Activated CD4-positive, alpha-beta T cell treated with anti-CD3 and anti-CD28 coated beads, Interleukin-2, amount 10 ng/mL, durations not matched to agents 24 days and 14 days (primary cell): ENCODE results near the gene MCF2L. TPM values are rescaled to one million over a fixed set of nuclear protein-coding genes. Genes with fewer than 3 reads are reported as not detected.
"Not testable (repeated sequence)": the region's sequence is repeated elsewhere in the genome, so short reads cannot be mapped to it uniquely, and the experiment has no call there.

Source experiments
- DNase-seq: peaks from one replicate; pipeline ENCODE4 v3.0.0; 2022
- H3K27ac Mint-ChIP-seq: one replicate; pipeline ENCODE4 v1.8.0; 2022; ENCODE audit warnings: mild to moderate bottlenecking, mixed read lengths
- H3K27me3 Mint-ChIP-seq: one replicate; pipeline ENCODE4 v1.8.0; 2022; ENCODE audit warnings: mixed read lengths
- H3K36me3 Mint-ChIP-seq: one replicate; pipeline ENCODE4 v1.8.0; 2022; ENCODE audit warnings: low read depth, mild to moderate bottlenecking, mixed read lengths
- H3K4me1 Mint-ChIP-seq: one replicate; pipeline ENCODE4 v1.8.0; 2021; ENCODE audit warnings: mixed read lengths
- H3K4me3 Mint-ChIP-seq: one replicate; pipeline ENCODE4 v1.8.0; 2022; ENCODE audit warnings: mild to moderate bottlenecking, moderate library complexity, mixed read lengths
- H3K9me3 Mint-ChIP-seq: one replicate; pipeline ENCODE4 v1.8.0; 2021; ENCODE audit warnings: mixed read lengths
- intact Hi-C: fragments of 100-400 bp; cut with micrococcal nuclease; formaldehyde crosslinking; loops from one replicate; pipeline ENCODE4 v1.15.1; 2023
- total RNA-seq: library from RNA; stranded (reverse); gene quantifications from 2 replicates; pipeline ENCODE4 v1.2.3, GENCODE V29; 2022

MCF2L gene
- total RNA-seq, 1 donor from 2014 or later, result 0.09 TPM

GRCh38 chr13:113021811-113022210, 52.8 kb downstream of the MCF2L start:
- intact Hi-C loops, result no loop called here
- no peak overlapping the region for H3K27ac Mint-ChIP-seq
- peaks cover 4% of the 10 kb centered on the region for H3K4me1 Mint-ChIP-seq
- H3K4me3 Mint-ChIP-seq, result no peak overlapping the region
- H3K9me3 Mint-ChIP-seq, result no peaks in the 10 kb centered on the region
- H3K36me3 Mint-ChIP-seq, result no peaks in the 10 kb centered on the region
- no peak for DNase-seq
- H3K27me3 Mint-ChIP-seq, result no peaks in the 10 kb centered on the region

GRCh38 chr13:113022391-113022744, 53.4 kb downstream of the MCF2L start:
- intact Hi-C loops, result no loop called here
- H3K4me3 Mint-ChIP-seq, result no peak overlapping the region
- peaks cover 4% of the 10 kb centered on the region for H3K4me1 Mint-ChIP-seq
- DNase-seq, result no peak
- no peaks in the 10 kb centered on the region for H3K27me3 Mint-ChIP-seq
- no peaks in the 10 kb centered on the region for H3K9me3 Mint-ChIP-seq
- H3K36me3 Mint-ChIP-seq, result no peaks in the 10 kb centered on the region
- H3K27ac Mint-ChIP-seq, result no peak overlapping the region

- Mint-ChIP-seq H3K4me1 (peaks cover 4% of the 10 kb centered on the region), H3K4me3 (no peak overlapping the region), H3K27me3 (no peaks in the 10 kb centered on the region), H3K9me3 (no peaks in the 10 kb centered on the region), H3K27ac (no peak overlapping the region), H3K36me3 (no peaks in the 10 kb centered on the region)
- intact Hi-C loops, result no loop called here
- DNase-seq, result no peak
Observed at GRCh38 chr13:113022745-113023574, 53.9 kb downstream of the MCF2L start.

GRCh38 chr13:113023694-113024430, 54.8 kb downstream of the MCF2L start:
- H3K27me3 Mint-ChIP-seq, result no peaks in the 10 kb centered on the region
- intact Hi-C loops, result no loop called here
- H3K4me1 Mint-ChIP-seq, result peaks cover 4% of the 10 kb centered on the region
- DNase-seq, result no peak
- no peak overlapping the region for H3K4me3 Mint-ChIP-seq
- no peaks in the 10 kb centered on the region for H3K9me3 Mint-ChIP-seq
- H3K36me3 Mint-ChIP-seq, result no peaks in the 10 kb centered on the region
- no peak overlapping the region for H3K27ac Mint-ChIP-seq

- Mint-ChIP-seq H3K27me3 (no peaks in the 10 kb centered on the region), H3K9me3 (no peaks in the 10 kb centered on the region), H3K4me3 (no peak overlapping the region), H3K27ac (no peak overlapping the region), H3K4me1 (peaks cover 4% of the 10 kb centered on the region), H3K36me3 (no peaks in the 10 kb centered on the region)
- no peak for DNase-seq
- intact Hi-C loops, result no loop called here
Observed at GRCh38 chr13:113024466-113024865, 55.5 kb downstream of the MCF2L start.

GRCh38 chr13:113026391-113026910, 57.4 kb downstream of the MCF2L start:
- no peaks in the 10 kb centered on the region for H3K4me1 Mint-ChIP-seq
- no peaks in the 10 kb centered on the region for H3K36me3 Mint-ChIP-seq
- intact Hi-C loops, result no loop called here
- no peaks in the 10 kb centered on the region for H3K9me3 Mint-ChIP-seq
- DNase-seq, result no peak
- H3K27me3 Mint-ChIP-seq, result no peaks in the 10 kb centered on the region
- no peak overlapping the region for H3K27ac Mint-ChIP-seq
- H3K4me3 Mint-ChIP-seq, result no peak overlapping the region

GRCh38 chr13:113027095-113027494, 58.1 kb downstream of the MCF2L start:
- DNase-seq, result no peak
- no peaks in the 10 kb centered on the region for H3K36me3 Mint-ChIP-seq
- no peaks in the 10 kb centered on the region for H3K9me3 Mint-ChIP-seq
- no peaks in the 10 kb centered on the region for H3K27me3 Mint-ChIP-seq
- H3K27ac Mint-ChIP-seq, result no peak overlapping the region
- H3K4me3 Mint-ChIP-seq, result no peak overlapping the region
- intact Hi-C loops, result no loop called here
- H3K4me1 Mint-ChIP-seq, result no peaks in the 10 kb centered on the region

GRCh38 chr13:113027566-113027965, 58.6 kb downstream of the MCF2L start:
- no peak overlapping the region for H3K4me3 Mint-ChIP-seq
- H3K27ac Mint-ChIP-seq, result no peak overlapping the region
- intact Hi-C loops, result no loop called here
- no peaks in the 10 kb centered on the region for H3K4me1 Mint-ChIP-seq
- H3K36me3 Mint-ChIP-seq, result no peaks in the 10 kb centered on the region
- no peak for DNase-seq
- no peaks in the 10 kb centered on the region for H3K9me3 Mint-ChIP-seq
- H3K27me3 Mint-ChIP-seq, result no peaks in the 10 kb centered on the region

GRCh38 chr13:113028336-113029060, 59.5 kb downstream of the MCF2L start:
- no peak overlapping the region for H3K27ac Mint-ChIP-seq
- intact Hi-C loops, result loop anchor here (1.0 kb wide), 1 partner anchor 86 kb away; no protein-coding TSS in a partner anchor
- DNase-seq, result no peak
- no peaks in the 10 kb centered on the region for H3K4me1 Mint-ChIP-seq
- no peaks in the 10 kb centered on the region for H3K27me3 Mint-ChIP-seq
- no peak overlapping the region for H3K4me3 Mint-ChIP-seq
- H3K36me3 Mint-ChIP-seq, result no peaks in the 10 kb centered on the region
- no peaks in the 10 kb centered on the region for H3K9me3 Mint-ChIP-seq

GRCh38 chr13:113029061-113029445, 60.0 kb downstream of the MCF2L start:
- Mint-ChIP-seq H3K36me3 (no peaks in the 10 kb centered on the region), H3K27ac (no peak overlapping the region), H3K27me3 (no peaks in the 10 kb centered on the region), H3K4me3 (no peak overlapping the region), H3K9me3 (no peaks in the 10 kb centered on the region), H3K4me1 (no peaks in the 10 kb centered on the region)
- intact Hi-C loops, result loop anchor here (1.0 kb wide), 1 partner anchor 87 kb away; no protein-coding TSS in a partner anchor
- DNase-seq, result no peak

GRCh38 chr13:113029487-113030258, 60.7 kb downstream of the MCF2L start:
- Mint-ChIP-seq H3K27ac (no peak overlapping the region), H3K4me1 (no peaks in the 10 kb centered on the region), H3K4me3 (no peak overlapping the region), H3K27me3 (no peaks in the 10 kb centered on the region), H3K36me3 (no peaks in the 10 kb centered on the region), H3K9me3 (no peaks in the 10 kb centered on the region)
- peak; percentile 81 for DNase-seq
- intact Hi-C loops, result loop anchor here (1.0 kb wide), 1 partner anchor 87 kb away; no protein-coding TSS in a partner anchor

GRCh38 chr13:113030259-113030640, 61.2 kb downstream of the MCF2L start:
- H3K36me3 Mint-ChIP-seq, DNase-seq, H3K27me3 Mint-ChIP-seq, H3K4me3 Mint-ChIP-seq, intact Hi-C loops, H3K27ac Mint-ChIP-seq, H3K9me3 Mint-ChIP-seq, H3K4me1 Mint-ChIP-seq: not testable (repeated sequence)

- no peak for DNase-seq
- Mint-ChIP-seq H3K27me3 (no peaks in the 10 kb centered on the region), H3K4me1 (no peaks in the 10 kb centered on the region), H3K27ac (no peak overlapping the region), H3K4me3 (no peak overlapping the region), H3K36me3 (no peaks in the 10 kb centered on the region), H3K9me3 (no peaks in the 10 kb centered on the region)
- intact Hi-C loops, result no loop called here
Observed at GRCh38 chr13:113031465-113031864, 62.5 kb downstream of the MCF2L start.
